ENCODE measurements around the gene GOLGA7B. TPM values are rescaled to one million over a fixed set of nuclear protein-coding genes. Genes with fewer than 3 reads are reported as not detected.

GOLGA7B gene
- total RNA-seq, 3 donors from 2014 or later (not counting 1 experiment from before 2014, with no cell fraction given): 4.1 to 4.6 (median 4.1) TPM

- Mint-ChIP-seq H3K4me1 (peaks cover 9 to 20% of the 10 kb centered on the region in 2 donors), H3K9me3 (no peaks in the 10 kb centered on the region), H3K36me3 (no peaks in the 10 kb centered on the region), H3K27me3 (ENCODE audit: low read depth in 2 of 2) (peaks cover 14 to 18% of the 10 kb centered on the region in 2 donors), H3K4me3 (no peak overlapping the region), H3K27ac (no peak overlapping the region)
- WGBS (ENCODE audit: insufficient coverage): 62% methylated on average over 3 of the region's 3 CpGs
- Histone ChIP-seq H3K36me3 (ENCODE audit: control insufficient read depth, insufficient read depth, low read length) (no peaks in the 10 kb centered on the region), H3K9me3 (ENCODE audit: control insufficient read depth, insufficient read depth, low read length) (no peaks in the 10 kb centered on the region), H3K4me3 (ENCODE audit: low read length) (no peak overlapping the region), H3K27ac (ENCODE audit: low read length) (no peak overlapping the region), H3K27me3 (ENCODE audit: control insufficient read depth, insufficient read depth, low read length) (no peaks in the 10 kb centered on the region), H3K4me1 (ENCODE audit: control insufficient read depth, insufficient read depth, low read length) (peaks cover 13% of the 10 kb centered on the region)
- peak in 1 of 3 donors; percentile 3 for ATAC-seq
- intact Hi-C loops (cut with micrococcal nuclease): no loop called here
- no peak for DNase-seq
- TF ChIP-seq, protein P1, sequence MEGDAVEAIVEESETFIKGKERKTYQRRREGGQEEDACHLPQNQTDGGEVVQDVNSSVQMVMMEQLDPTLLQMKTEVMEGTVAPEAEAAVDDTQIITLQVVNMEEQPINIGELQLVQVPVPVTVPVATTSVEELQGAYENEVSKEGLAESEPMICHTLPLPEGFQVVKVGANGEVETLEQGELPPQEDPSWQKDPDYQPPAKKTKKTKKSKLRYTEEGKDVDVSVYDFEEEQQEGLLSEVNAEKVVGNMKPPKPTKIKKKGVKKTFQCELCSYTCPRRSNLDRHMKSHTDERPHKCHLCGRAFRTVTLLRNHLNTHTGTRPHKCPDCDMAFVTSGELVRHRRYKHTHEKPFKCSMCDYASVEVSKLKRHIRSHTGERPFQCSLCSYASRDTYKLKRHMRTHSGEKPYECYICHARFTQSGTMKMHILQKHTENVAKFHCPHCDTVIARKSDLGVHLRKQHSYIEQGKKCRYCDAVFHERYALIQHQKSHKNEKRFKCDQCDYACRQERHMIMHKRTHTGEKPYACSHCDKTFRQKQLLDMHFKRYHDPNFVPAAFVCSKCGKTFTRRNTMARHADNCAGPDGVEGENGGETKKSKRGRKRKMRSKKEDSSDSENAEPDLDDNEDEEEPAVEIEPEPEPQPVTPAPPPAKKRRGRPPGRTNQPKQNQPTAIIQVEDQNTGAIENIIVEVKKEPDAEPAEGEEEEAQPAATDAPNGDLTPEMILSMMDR (IDR thresholded peaks at IDR 0.05): no peak
Measured at GRCh38 chr10:97883092-97883485, 33.4 kb downstream of the GOLGA7B start.

GRCh38 chr10:97886286-97886685 is 36.6 kb downstream of the GOLGA7B start:
- Histone ChIP-seq H3K4me1 (ENCODE audit: control insufficient read depth, insufficient read depth, low read length) (peaks cover 13% of the 10 kb centered on the region), H3K9me3 (ENCODE audit: control insufficient read depth, insufficient read depth, low read length) (no peaks in the 10 kb centered on the region), H3K27me3 (ENCODE audit: control insufficient read depth, insufficient read depth, low read length) (no peaks in the 10 kb centered on the region), H3K27ac (ENCODE audit: low read length) (no peak overlapping the region), H3K36me3 (ENCODE audit: control insufficient read depth, insufficient read depth, low read length) (no peaks in the 10 kb centered on the region), H3K4me3 (ENCODE audit: low read length) (no peak overlapping the region)
- no peak overlapping the region for H3K4me3 Mint-ChIP-seq
- H3K27me3 Mint-ChIP-seq (ENCODE audit: low read depth in 2 of 2): peaks cover 8 to 9% of the 10 kb centered on the region in 2 donors
- H3K27ac Mint-ChIP-seq: no peak overlapping the region
- ATAC-seq: no peak
- H3K4me1 Mint-ChIP-seq: peaks cover 9 to 20% of the 10 kb centered on the region in 2 donors
- no peaks in the 10 kb centered on the region for H3K9me3 Mint-ChIP-seq
- H3K36me3 Mint-ChIP-seq: no peaks in the 10 kb centered on the region
- DNase-seq: no peak
- 82% methylated on average over 4 of the region's 5 CpGs for WGBS (ENCODE audit: insufficient coverage)
- TF ChIP-seq, protein P1 (IDR thresholded peaks at IDR 0.05): no peak
- intact Hi-C loops (cut with micrococcal nuclease): no loop called here

DNA sequence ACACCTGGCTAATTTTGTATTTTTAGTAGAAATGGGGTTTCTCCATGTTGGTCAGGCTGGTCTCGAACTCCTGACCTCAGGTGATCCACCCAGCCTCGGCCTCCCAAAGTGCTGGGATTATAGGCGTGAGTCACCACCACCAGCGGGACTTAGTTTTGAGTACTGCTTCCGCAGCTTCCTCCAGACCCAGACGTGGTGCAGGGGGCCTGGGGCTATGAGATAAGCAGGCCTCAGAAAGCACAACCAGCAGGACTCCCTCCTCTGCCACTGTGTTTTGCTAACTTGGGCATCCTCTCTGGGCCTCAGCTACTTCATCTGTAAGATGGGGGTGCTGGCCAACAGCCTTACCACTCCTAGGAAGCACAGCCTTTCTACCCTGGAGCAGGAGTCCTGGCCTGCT is 37.8 kb downstream of the GOLGA7B start:
- H3K4me1 Mint-ChIP-seq: peaks cover 8 to 11% of the 10 kb centered on the region in 2 donors
- no peak overlapping the region for H3K4me3 Mint-ChIP-seq
- 86% methylated on average over 6 of the region's 6 CpGs for WGBS (ENCODE audit: insufficient coverage)
- no peaks in the 10 kb centered on the region for H3K9me3 ChIP-seq (ENCODE audit: control insufficient read depth, insufficient read depth, low read length)
- no peak overlapping the region for H3K27ac Mint-ChIP-seq
- H3K36me3 Mint-ChIP-seq: no peaks in the 10 kb centered on the region
- DNase-seq: no peak
- TF ChIP-seq, protein P1 (IDR thresholded peaks at IDR 0.05): no peak
- no peaks in the 10 kb centered on the region for H3K9me3 Mint-ChIP-seq
- H3K27me3 ChIP-seq (ENCODE audit: control insufficient read depth, insufficient read depth, low read length): no peaks in the 10 kb centered on the region
- H3K4me3 ChIP-seq (ENCODE audit: low read length): no peak overlapping the region
- H3K4me1 ChIP-seq (ENCODE audit: control insufficient read depth, insufficient read depth, low read length): peaks cover 6% of the 10 kb centered on the region
- no peak for ATAC-seq
- no peak overlapping the region for H3K27ac ChIP-seq (ENCODE audit: low read length)
- peaks cover 0 to 12% of the 10 kb centered on the region in 2 donors for H3K27me3 Mint-ChIP-seq (ENCODE audit: low read depth in 2 of 2)
- no peaks in the 10 kb centered on the region for H3K36me3 ChIP-seq (ENCODE audit: control insufficient read depth, insufficient read depth, low read length)
- intact Hi-C loops (cut with micrococcal nuclease): no loop called here

DNA sequence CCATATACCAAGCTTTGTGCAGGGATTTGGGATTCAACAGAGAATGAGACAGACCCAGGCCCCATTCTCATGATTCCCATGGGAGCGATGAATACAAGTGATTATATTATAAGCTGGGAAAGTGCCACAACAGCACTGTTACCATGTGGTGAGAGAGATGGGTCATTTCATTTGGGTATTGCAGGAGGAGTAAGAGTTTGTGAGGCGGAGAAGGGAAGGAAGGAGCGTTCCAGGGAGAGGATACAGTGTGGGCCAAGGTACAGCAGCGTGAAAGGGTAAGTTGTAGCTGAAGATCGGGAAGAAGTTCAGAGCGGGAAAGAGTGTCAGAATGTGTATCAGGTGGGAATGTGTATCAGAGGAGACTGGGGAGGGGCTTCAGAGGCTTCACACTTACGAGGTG is 38.5 kb downstream of the GOLGA7B start:
- Mint-ChIP-seq H3K4me3 (no peak overlapping the region), H3K4me1 (peaks cover under 1 to 4% of the 10 kb centered on the region in 2 donors), H3K36me3 (no peaks in the 10 kb centered on the region), H3K27ac (no peak overlapping the region), H3K27me3 (ENCODE audit: low read depth in 2 of 2) (peaks cover 0 to 11% of the 10 kb centered on the region in 2 donors), H3K9me3 (no peaks in the 10 kb centered on the region)
- Histone ChIP-seq H3K36me3 (ENCODE audit: control insufficient read depth, insufficient read depth, low read length) (no peaks in the 10 kb centered on the region), H3K4me3 (ENCODE audit: low read length) (no peak overlapping the region), H3K9me3 (ENCODE audit: control insufficient read depth, insufficient read depth, low read length) (no peaks in the 10 kb centered on the region), H3K27ac (ENCODE audit: low read length) (no peak overlapping the region), H3K4me1 (ENCODE audit: control insufficient read depth, insufficient read depth, low read length) (no peaks in the 10 kb centered on the region), H3K27me3 (ENCODE audit: control insufficient read depth, insufficient read depth, low read length) (no peaks in the 10 kb centered on the region)
- TF ChIP-seq, protein P1 (IDR thresholded peaks at IDR 0.05): no peak
- ATAC-seq (no peak), DNase-seq (no peak)
- 93% methylated on average over 7 of the region's 7 CpGs for WGBS (ENCODE audit: insufficient coverage)
- intact Hi-C loops (cut with micrococcal nuclease): no loop called here
